GM19467 (cell line): ENCODE measurements around the gene AHDC1.

Experiments
- ATAC-seq: cut with Tn5 transposase; IDR thresholded peaks from one replicate; pipeline ENCODE4 v1.9.1; 2021; ENCODE audit warnings: mild to moderate bottlenecking, moderate library complexity; ENCODE audit not compliant: unreplicated experiment

Gene AHDC1

DNA sequence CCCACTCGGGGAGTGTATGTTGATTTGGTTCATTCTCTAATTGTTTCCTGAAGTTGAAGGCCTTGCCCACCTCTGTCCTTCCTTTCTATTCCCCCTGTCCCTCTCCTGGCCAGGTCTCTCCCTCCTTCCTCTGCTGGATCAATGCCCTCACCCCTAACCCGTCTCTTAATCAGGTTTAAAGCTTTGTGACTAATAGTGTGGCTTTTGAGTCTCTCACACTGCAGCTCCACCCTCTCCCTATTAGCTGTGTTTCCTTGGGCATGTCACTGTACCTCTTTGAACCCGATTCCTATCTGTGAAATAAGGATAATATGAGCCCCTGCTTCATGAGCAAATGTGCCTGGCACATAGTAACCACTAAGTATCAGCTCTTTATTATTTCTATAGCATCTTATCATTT is 20.5 kb downstream of the AHDC1 start:
- no peak for ATAC-seq

DNA sequence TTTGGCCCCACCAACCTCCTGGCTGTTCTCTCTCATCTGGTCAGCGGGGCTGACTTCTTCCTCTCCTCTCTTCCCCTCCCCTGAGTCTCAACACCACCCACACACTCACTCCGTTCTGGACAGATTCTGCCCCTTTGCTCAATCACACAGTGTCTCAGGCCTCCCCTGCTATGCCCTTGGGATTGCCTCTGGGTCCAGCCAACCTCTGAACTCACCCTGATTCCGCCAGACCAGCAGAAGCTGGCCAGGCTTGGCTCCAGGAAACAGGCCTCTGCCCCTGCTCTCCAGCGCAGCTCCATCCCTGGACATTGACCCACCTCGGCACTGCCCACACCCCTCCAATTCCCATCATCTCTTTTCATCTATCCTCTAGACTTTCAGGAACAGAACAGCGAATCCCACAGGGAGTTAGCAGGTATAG is 22.1 kb downstream of the AHDC1 start:
- no peak for ATAC-seq

GRCh38 chr1:27577504-27578188 is 26.3 kb downstream of the AHDC1 start:
- ATAC-seq: no peak

DNA sequence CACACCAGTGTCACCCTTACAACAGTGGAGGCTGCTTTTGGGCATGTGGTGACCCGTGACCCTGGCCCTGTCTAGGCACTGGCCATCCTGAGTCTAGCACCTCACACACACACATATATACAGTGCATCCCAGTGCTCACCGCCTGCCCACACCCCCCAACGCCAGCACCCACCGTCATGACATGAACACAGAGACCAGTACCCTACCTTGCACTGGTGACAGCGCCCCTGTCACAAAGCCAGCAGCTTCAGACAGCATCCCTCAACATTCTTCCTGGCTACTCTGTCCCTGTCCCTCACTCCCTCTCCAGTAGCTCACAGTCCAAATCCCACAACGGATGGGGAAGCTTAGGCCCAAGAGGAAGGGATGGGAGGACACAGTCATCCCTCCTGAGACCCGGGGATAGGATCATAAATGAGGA is 27.1 kb downstream of the AHDC1 start:
- no peak for ATAC-seq

DNA sequence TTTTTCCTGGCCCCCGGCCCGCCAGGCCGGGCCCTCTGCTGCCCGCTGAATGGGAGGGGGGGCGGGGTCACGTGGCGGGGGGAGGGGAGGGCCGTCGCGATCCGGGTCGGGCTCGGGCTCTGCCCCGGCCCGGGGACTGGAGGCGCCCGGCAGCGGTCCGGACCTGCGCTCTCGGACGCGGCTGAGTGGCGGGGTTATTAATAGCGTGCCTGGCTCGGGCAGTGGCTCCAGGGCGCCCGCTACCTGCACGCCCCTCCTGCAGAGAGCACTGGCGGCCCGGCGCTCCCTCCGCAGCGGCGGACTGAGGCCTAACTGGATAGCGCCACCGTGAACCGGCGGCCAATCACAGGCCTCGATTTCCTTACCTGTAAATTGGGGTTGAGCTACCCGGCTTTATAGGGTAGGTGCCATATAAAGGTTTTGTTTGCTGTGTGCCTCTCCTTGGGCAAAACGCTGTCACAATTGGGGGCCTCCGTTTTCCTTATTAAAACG is 28.1 kb downstream of the AHDC1 start:
- ATAC-seq: no peak

DNA sequence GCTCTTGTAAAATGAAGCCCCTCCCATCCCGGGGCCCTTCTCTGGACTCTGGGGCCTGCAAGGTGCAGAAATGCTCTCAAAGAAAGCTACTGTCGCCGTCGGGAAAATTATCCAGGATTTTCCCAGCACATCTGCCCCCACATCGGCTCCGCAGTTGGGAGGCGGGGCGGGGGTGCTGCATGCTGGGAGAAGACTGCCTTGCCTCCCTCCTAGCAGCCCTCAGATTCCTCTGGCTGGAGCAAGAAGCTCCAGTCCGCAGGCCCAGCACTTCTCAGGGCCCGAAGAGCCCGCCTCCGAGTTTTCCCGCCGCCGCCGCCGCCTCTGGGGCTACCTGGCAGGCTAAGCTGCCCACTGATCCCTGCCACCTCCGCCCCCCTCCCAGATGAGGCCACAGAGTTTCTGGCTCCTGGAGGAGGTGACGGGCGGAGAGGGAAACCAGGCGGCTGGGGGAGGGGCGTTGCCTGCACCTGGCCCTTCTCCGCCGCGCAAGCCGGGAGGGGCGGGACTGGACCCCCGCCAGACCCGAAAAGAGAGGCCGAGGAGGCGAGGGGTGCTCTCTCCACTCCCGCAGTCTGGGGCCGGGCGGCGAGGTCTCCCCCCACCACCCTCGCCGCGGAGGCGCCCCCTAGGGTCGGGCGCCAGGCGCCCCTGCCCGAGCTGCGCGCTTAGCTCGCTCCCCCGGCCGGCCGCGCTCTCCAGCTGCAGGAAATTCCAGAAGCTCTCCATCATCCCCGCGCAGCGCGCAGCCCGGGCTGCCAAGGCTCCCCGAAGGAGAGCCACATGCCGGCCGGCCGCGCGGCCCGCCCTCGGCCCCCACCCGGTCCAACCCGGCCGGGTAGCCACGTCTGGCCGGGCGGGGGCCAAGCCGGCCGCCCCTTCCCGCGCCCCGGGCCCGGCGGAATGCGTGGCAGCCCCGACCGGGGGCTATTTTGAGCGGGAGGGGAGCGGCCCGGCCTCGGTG is 28.8 kb downstream of the AHDC1 start:
- no peak for ATAC-seq

- no peak for ATAC-seq
Observed at GRCh38 chr1:27574001-27574781, 29.8 kb downstream of the AHDC1 start.

DNA sequence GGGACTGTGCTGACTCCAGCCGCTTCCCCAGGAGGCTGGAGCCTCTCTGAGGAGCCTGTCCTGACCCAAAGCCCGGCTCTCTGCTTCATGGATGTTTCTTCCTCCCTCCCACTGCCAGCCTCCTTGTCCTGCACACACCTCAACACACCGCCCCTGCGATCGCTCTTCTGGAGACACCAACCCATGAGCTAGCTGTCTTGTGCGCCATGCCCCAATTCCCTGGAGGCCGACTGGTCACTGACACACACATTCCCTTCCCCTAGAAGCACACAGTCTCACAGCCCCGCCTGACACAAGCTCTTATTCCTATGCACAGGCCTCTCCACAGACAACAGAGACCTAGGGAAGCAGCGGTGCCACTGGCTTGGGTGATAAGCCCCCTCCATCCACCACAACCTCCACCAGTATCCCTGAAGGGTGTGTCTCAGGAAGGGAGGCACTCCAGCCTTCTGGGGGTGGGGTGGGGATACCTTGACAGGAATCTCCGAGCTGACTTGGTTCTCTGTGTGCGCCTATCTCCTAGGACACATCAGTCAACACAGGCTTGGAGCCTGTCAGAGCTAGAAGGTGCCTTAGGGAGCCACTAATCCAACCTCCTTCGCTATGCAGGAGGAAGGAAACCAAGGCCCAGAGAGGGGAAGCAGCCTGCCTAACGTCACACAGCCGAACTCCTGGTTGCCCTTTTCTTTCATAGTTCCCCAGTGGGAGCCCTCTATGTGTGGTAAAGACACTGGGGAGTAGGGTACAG is 31.1 kb downstream of the AHDC1 start:
- ATAC-seq: no peak

- no peak for ATAC-seq
Observed at GRCh38 chr1:27572019-27572678, 31.8 kb downstream of the AHDC1 start.

GRCh38 chr1:27571439-27572018 is 32.4 kb downstream of the AHDC1 start:
- ATAC-seq: no peak

DNA sequence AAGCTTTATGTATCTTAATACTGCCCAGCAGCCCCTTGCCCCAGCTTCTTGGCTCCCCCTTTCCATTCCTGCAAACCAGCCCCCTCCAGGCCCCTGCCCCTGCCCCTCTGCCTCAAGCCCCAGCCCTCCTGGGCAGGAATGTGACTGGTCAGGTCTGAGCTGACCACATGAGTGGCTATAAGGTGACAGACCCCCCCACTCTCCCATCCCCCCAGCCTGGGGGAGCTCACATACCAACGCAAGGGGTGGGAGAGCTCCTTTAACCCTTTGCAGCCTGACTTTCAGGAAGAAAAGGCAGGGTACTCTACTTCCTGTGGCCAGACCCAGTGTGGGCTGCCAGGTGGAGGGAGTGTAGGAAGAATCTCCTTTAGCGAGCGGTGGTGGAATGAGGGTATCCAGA is 33.2 kb downstream of the AHDC1 start:
- no peak for ATAC-seq

DNA sequence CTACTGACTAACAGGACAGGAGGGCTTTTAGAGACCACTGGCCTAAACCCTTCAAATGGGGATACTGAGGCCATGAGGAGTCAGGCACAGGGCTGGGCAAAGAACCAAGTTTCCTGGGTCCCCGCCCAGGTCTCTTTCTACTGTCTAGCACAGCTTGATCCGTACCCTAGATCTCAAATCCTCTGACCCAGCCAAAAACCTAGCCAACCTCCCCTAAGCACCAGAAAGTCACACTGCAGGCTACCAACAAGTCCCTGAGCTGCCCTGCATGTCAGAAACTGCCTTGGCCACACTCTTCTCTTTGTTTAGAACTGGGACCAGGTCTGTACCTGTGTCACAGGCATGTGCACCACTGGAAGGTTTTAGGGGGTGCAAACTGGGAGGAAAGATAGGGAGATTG is 33.6 kb downstream of the AHDC1 start:
- no peak for ATAC-seq

DNA sequence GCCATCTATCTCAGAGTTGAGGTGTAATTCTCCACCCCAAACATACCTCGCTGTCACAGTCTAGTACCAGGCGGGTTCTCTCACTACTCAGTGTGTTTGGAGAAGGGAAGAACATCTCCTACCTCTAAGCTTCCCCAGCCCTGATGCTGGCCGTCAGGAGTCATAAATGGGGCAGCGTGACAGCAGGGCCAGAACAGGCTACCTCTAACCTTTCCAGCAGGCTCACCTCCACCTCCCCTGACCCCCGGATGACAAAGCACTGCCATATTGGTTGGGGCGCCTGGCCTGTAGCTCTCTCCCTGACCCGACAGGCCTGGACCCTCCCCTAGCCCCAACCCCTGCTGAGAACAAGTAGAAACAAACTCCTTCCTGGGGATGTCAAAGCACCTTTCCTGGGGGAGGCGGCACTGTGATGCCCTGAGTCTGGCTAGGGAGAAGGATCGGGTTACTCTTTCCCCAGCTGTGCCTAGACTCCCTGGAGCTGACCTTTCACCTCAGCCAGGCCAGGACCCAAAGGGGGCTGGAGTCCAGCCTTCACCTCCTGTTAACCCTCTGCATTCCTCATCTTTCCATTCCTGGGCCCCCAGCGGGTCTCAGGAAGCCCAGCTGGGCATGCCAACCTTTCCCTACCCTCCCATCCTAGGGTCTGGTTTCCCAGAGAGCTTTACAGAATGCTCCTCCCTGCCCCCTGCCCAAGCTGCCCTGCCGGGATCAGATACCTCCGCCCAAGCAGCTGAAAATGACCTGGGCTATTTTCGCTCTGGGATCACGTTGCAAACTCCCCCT is 34.2 kb downstream of the AHDC1 start:
- ATAC-seq: no peak

DNA sequence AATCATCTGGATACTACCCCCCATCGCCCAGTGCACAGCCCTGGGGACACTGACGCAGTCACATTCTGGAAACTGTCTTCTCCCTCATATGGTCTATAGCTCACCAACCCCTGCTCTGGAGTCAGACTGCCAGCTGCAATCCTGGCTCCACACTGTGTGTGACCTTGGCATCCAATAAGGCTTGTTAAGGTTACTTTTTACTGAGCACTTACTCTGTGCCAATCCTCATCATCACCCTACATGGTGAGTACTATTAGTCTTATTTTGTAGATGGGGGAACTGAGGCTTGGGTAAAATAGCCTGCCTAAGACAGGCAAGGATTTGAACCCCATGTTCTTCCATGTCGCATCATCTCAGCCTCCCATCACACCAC is 34.9 kb downstream of the AHDC1 start:
- no peak for ATAC-seq

DNA sequence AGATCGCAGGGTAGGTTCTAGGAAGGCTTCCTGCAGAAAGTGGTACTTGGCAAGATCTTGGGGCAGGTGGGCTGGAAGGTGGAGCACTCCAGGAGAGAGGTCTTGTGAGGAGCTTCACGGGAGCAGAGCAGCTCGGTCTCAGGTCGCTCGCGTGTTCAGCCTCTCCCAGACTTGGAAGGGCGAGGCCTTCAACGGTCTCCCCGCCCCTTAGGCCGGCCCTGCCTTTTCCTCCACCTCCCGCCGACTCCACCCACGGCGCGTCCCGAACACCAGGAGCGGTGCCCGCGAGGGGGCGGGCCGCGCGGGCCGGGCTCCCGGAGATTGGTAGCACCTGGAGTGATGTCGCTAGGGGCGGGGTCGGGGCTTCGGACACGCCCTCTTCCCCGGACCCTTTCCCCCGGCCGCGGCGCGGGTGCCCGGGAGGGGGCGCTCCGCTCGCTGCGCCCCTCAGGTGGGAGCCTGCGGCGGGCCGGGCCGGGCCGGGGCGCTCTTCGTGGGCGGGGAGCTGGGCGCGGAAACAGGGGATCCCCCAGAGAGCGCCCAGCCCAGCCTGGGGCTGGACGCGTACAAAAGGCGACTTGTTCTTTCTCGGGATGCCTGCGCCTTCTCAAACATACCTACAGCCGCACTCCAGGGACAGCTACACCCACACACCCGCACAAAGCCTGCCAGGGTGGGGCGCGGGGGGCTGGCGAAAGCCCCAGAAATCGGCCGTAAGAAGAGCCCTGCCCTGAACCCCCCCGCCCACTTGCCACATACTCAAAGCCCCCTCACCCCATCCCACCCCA is 35.5 kb downstream of the AHDC1 start:
- peak; percentile 85 for ATAC-seq

DNA sequence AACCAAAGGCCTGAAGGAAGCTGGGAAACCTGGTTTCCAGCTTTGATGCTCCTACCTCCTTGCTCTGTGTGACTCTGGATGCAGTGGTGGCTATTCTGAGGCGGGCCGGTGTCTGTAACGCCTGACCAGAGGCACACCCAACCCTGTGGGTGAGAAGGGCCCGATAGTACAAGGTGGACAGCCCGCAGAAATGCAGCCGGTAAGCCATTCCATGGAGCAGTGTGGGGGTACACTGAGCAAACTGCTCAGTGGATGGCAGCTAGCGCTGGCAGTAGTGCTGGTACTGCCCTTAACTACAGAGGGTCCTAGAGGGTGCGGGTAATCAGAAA is 36.0 kb downstream of the AHDC1 start:
- no peak for ATAC-seq

DNA sequence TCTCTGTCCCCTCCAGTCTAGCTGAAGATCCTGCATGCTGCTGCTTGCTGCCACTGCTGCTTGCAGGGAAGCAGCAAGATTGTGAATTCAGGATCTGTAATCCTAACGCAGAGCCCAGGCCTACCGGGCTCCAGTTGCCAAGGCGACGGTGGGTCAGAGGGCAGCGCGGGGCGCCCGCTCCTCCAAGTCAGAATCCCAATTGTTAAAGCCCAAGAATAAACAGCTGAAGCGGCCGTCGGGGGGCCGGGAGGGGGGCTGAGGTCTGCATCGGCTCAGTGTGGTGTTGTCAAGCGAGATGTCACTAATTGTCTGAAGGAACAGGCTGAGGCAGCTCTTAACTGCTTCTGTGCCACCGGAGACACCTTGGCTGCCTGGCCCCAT is 36.8 kb downstream of the AHDC1 start:
- no peak for ATAC-seq

DNA sequence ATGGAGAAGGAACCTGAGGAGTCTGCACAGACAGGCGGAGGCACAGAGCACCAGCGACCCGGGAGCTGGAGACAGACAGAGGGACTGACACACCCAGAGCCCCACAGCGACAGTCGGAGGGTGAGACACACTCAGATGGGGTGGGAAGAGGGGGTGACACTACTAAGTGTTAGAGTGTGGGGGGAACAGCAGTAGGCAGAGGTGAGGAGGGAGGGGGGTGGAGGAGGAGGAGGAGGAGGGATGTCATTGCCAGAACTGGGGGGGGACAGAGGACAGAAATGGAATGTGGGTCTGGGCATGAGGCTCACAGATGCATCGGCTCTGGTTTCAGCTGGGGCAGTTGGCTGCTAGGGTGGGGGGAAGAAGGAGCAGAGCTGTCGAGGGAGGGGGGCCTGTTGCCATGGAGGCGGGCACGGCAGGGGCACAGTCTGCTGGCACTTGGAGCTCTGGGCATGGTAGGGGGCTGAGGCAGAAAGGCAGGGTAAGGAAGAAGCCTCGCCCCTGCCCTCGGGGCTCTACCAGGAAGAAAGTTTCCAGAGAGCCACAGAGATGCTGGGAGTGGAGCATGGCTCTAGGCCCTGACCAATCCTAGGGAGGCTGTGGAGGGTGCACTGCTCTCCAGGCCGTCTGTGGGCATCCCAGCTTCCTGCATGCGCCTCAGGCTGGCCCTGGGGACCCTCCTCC is 37.3 kb downstream of the AHDC1 start:
- no peak for ATAC-seq
